HG03108 (cell line): ENCODE measurements around the gene PEX5.
A peak's percentile ranks its signal among the peaks of the same experiment; 100 is the strongest.
"Not testable (repeated sequence)": the region's sequence is repeated elsewhere in the genome, so short reads cannot be mapped to it uniquely, and the experiment has no call there.

Experiments
- ATAC-seq: cut with Tn5 transposase; IDR thresholded peaks from one replicate; pipeline ENCODE4 v1.9.1; 2021; ENCODE audit warnings: moderate library complexity; ENCODE audit not compliant: unreplicated experiment

PEX5 gene

GRCh38 chr12:7158781-7159609 lies 30.5 kb upstream of the PEX5 start:
- no peak for ATAC-seq

DNA sequence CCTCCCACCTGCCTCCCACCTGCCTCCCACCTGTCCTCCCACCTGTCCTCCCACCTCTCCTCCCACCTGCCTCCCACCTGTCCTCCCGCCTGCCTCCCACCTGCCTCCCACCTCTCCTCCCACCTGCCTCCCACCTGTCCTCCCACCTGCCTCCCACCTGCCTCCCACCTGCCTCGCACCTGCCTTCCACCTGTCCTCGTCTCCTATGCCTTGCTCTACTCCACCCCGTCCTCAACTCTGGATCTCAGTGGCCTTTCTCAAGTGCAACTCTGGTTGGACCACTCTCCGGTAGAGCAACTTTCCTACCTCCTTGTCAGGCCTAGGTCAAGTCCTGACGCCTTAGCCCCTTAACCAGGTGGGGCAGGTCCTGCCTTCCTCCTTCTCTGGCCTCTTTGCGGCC lies 29.3 kb upstream of the PEX5 start:
- no peak for ATAC-seq

DNA sequence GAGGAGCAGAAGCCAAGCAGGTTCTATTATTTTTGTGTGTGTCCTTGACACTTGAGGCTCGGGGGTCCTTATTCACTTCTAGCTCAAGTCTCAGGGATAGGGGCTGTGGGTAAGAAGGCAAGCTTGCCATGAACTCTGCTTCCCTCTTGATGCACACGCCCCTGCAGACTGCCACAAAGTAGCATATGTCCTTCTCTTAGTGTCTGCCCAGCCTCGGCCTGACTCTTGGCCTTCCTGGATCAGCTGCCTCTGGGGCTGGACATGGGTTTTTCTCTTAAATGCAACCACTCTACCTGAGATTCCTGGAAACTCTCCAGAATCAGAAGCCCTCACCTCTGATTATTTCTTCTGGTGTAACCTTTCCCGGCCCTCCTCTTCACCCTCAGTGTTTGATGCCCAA lies 28.2 kb upstream of the PEX5 start:
- ATAC-seq = no peak

GRCh38 chr12:7161811-7162210 lies 27.7 kb upstream of the PEX5 start:
- ATAC-seq = no peak

- ATAC-seq = no peak
Measured at GRCh38 chr12:7162691-7163114, 26.8 kb upstream of the PEX5 start.

DNA sequence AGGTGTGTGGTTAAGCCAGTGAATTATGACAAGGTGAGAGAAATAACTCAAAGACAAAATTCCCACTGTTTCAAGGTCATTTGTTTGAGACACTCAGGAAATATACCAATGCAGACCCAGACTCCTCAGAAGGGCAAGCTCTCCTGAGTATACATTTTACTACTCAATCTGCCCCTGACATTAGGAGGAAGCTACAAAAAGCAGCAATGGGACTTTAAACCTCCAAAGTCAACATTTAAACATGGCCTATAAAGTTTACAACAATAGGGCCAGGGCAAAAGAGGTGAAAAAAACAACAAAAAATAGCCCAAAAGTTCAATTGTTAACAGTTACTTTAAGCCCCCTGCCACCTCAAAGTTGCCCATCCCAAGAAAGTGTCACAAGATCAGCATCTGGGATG lies 19.5 kb upstream of the PEX5 start:
- ATAC-seq = no peak

DNA sequence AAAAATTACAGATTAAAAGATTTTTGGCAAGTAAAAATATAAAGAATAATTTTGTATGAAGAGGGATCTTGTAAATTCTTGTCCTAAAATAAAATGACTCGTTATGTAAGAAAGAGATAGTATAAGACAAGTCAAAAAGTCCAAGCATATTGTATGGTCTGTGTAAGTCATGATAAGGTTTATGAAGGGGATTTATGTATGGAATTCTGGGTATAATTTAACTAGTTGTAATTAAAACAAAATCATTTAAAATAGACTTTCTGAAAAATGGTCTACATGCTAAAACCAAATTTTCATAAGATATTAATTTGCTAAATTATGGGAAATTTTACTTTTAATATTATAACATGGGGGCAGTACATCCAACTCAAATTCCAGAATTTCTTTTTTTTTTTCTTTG lies 17.6 kb upstream of the PEX5 start:
- no peak for ATAC-seq

- no peak for ATAC-seq
Measured at GRCh38 chr12:7175493-7175892, 14.0 kb upstream of the PEX5 start.

DNA sequence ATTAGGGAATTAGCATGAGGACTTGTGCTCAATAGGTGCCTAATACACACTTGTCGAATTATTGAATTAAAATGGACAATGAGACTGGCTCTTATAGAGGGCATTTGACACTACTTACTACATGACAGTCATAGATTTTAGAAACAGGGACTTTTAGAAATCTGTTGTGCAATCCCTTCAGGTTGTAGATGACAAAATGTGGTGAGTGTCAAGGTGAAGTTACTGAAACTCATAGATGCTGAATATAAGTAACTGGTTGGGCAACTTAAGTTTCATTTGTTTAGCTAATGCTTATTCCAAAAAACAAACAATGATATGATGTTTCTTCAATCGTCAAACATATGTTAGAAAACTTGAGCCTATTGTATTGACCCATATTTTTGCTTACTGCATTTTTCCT lies 12.9 kb upstream of the PEX5 start:
- ATAC-seq = no peak

DNA sequence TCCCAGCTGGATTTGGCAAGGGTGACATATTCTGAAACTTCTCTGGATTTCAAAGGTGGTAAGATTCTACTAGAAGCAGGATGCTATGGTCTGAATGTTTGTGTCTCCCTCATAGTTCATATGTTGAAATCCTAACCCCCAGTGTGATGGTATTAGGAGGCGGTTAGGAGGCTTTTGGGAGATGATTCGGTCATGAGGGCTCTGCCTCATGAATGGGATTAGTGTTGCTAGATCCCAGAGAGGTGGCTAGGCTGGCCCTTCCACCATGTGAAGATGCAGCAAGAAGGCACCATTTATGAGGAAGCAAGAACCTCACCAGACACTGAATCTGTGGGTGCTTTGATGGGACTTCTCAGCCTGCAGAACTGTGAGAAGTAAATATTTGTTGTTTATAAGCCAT lies 11.0 kb upstream of the PEX5 start:
- no peak for ATAC-seq

DNA sequence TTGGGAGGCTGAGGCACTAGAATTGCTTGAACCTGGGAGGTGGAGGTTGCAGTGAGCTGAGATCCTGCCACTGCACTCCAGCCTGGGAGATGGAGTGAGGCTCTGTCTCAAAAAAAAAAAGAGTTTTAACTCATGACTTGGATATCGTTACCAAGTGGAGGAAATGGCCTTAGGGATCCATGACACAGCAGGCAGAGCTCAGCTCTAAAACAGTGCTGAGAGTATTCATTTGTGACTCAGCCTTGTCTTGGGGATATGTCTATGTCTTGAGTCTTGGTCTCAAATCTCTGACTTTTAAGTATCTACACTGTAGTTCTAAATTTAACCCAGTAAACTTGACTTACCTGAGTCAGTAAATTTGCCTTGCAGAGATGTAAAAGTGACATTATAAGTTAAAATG lies 8.8 kb upstream of the PEX5 start:
- no peak for ATAC-seq

DNA sequence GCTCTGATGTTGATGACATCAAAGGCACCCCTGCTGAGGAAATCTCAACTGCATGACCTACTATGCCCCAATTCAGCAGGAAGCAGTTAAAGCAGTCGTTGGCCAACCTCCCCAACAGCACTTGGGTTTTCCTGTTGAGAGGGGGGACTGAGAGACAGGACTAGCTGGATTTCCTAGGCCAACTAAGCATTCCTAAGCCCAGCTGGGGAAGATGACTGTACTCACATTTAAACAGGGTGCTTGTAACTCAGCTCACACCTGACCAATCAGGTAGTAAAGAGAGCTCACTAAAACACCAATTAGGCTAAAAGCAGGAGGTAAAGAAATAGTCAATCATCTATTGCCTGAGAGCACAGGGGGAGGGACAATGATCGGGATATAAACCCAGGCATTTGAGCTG lies 3.4 kb upstream of the PEX5 start:
- ATAC-seq = not testable (repeated sequence)

GRCh38 chr12:7188562-7189397 lies 706 bp upstream of the PEX5 start:
- ATAC-seq = peak; percentile 36

- ATAC-seq = no peak
Measured at GRCh38 chr12:7190268-7191055, 976 bp downstream of the PEX5 start.

DNA sequence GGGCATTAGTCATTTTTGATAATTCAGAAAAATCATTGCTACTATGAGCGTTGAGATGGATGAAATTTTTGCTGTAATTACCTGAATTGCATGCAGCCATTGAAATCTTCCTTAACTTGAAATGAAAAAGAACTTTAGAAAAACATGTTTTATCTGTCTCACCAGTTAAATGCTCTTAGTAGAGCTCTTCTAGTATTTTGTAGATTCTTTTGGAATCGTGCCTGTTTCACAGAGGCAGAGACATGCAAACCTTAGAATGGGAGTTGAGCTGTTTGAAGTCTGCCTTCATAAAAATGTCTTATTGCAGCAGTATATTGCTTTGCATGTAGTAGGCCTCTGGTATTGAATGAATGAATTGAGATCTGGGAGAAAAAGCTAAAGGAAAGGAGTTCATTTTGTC lies 4.2 kb downstream of the PEX5 start:
- no peak for ATAC-seq

GRCh38 chr12:7197841-7198240 lies 8.4 kb downstream of the PEX5 start:
- no peak for ATAC-seq

DNA sequence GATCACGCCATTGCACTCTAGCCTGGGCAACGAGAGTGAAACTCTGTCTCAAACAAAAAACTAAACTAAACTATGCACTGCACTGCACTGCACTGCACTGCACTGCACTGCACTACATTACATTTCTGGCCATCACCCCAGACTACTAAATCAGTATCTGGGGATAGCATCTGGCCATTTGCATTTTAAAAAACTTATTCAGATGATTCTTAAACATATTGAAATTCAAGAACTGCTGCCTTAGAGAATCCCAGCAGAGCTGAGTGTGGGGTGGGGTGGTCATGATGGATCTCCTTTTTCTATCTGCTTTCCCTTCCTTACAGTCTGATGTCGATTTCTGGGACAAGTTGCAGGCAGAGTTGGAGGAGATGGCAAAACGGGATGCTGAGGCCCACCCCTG lies 13.6 kb downstream of the PEX5 start:
- no peak for ATAC-seq

GRCh38 chr12:7205091-7205490 lies 15.6 kb downstream of the PEX5 start:
- ATAC-seq = no peak

DNA sequence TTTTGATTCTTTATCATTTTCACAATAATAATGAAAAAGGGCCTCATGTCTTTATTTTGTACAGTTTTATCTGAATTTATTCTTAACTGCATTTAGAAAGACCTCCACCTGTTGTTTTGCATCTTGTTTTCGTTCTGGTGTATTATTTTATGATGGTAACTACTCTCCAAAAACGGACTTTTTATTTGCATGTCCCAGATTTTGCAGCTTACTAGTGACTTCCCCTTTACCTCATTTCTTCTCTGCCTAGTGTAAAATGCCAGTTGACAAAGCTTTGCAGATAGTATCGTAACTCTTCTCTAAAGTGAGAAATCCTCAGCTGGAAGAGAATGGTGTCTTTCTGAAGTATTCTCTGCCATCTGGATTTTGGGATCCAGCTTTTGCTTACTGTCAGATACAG lies 17.2 kb downstream of the PEX5 start:
- ATAC-seq = no peak

DNA sequence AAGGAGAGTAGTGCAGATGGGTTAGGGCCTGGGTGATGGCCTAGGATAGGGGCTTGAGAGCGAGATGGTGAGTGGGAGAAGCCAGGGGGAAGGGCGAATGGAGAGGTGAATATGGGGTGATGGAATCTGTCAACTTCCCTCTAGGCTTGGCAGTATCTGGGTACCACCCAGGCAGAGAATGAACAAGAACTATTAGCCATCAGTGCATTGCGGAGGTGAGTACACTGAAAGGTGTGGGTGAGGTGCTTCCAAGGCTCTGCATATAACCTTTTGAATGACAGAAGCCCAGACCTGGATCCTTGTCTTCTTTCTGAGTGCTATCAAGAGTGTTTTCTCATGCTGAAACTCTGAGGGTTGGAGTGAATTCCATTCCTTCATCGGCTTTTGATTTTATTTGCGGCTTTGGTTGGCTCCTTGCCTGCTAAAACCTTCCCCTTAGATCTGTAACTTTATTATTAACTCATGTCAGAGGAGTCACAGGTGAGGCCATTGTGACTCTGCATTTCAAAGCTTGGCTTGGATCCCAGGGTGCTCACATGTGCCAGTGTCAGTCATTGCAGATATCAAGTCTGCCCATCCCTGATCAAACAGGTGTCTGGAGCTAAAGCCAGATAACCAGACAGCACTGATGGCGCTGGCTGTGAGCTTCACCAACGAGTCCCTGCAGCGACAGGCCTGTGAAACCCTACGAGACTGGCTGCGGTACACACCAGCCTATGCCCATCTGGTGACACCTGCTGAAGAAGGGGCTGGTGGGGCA lies 18.6 kb downstream of the PEX5 start:
- ATAC-seq = no peak

DNA sequence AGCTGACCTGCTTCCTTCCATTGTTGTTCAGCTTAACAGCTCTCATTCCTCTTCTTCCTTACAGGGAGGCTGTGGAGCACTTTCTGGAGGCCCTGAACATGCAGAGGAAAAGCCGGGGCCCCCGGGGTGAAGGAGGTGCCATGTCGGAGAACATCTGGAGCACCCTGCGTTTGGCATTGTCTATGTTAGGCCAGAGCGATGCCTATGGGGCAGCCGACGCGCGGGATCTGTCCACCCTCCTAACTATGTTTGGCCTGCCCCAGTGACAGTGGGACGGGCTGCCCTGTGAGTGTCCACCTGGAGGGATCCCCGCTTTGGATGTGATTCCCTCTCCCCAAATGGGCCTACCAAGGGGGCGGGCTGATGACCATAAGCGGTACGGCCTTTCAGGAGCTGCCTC lies 20.5 kb downstream of the PEX5 start:
- ATAC-seq = no peak
